K562 (cell line): Measurements from ENCODE around the gene CMIP. TPM values are rescaled to one million over a fixed set of nuclear protein-coding genes. Genes with fewer than 3 reads are reported as not detected.

Experiments used
- ATAC-seq: fragments of 200-7000 bp; cut with Tn5 transposase; 3 replicates; pipeline ENCODE4 v1.9.1; 2020; ENCODE audit warnings: moderate library complexity
- BruUV-seq: library from RNA; stranded (reverse); fragments of 400-500 nt; replicated peaks from 2 replicates; lab custom pipeline; 2021; lab: Mats Ljungman, UMichigan
- CTCF ChIA-PET: fragments of 300-600 bp; formaldehyde crosslinking; extraction: SDS; loops from one replicate; lab custom pipeline; 2021; ENCODE audit warnings: low intra/inter-chr PET ratio; lab: Yijun Ruan, JAX
- POLR2A ChIA-PET: fragments of 300-600, 350-650 bp; sonication (Branson Sonifier 250); formaldehyde crosslinking; extraction: SDS; loops from one replicate; lab custom pipeline; 2021; ENCODE audit warnings: antibody characterized with exemption, inconsistent platforms; lab: Yijun Ruan, JAX
- DNase-seq, 4 experiments: peaks; one replicate each; pipeline versions ENCODE4 v3.0.0 to v3.0.0-alpha.2; 2011 to 2018; ENCODE audit warnings: low spot score in 3 of 4, mixed read lengths in 3 of 4; ENCODE audit errors: extremely low read depth in 1 of 4
- FAIRE-seq: peaks from 2 replicates; lab custom pipeline; 2011; peaks lifted over from hg19 to GRCh38; lab: Jason Lieb, UNC
- H2AFZ ChIP-seq: 2 replicates; pipeline ENCODE4 v1.6.0; 2011; ENCODE audit warnings: low read depth, low read length, control low read depth, inconsistent platforms
- H3K27ac ChIP-seq: fragments of 200-600 bp; 3 replicates; pipeline ENCODE4 v1.8.0; 2011; ENCODE audit warnings: low read depth, mild to moderate bottlenecking, control low read depth, inconsistent platforms, low read length, moderate library complexity, mixed read lengths; ENCODE audit errors: extremely low read depth
- H3K27me3 ChIP-seq, 2 experiments: fragments of 300-600 bp in 1 of 2; 2 replicates in 1 of 2; 3 replicates in 1 of 2; pipeline versions ENCODE4 v1.6.0 to v1.8.0; 2011; ENCODE audit warnings: inconsistent platforms in 2 of 2, low read length in 2 of 2, mild to moderate bottlenecking in 1 of 2, mixed read lengths in 1 of 2, moderate library complexity in 1 of 2; ENCODE audit not compliant: control insufficient read depth in 2 of 2, insufficient read depth in 2 of 2
- H3K36me3 ChIP-seq: fragments of 300-600 bp; 3 replicates; pipeline ENCODE4 v1.8.0; 2011; ENCODE audit warnings: mild to moderate bottlenecking, low read length, inconsistent platforms; ENCODE audit not compliant: control insufficient read depth, insufficient read depth
- H3K4me1 ChIP-seq, 2 experiments: fragments of 200-600 bp in 1 of 2; replicated peaks in 1 of 2; 2 replicates in 1 of 2; 3 replicates in 1 of 2; pipeline versions ENCODE4 v1.5.1 to v1.8.0; 2011; ENCODE audit warnings: inconsistent platforms in 2 of 2, low read length in 2 of 2, mild to moderate bottlenecking in 1 of 2, mixed read lengths in 1 of 2, moderate library complexity in 1 of 2; ENCODE audit not compliant: control insufficient read depth in 2 of 2, insufficient read depth in 2 of 2
- H3K4me2 ChIP-seq: 2 replicates; pipeline ENCODE4 v1.6.1; 2011; ENCODE audit warnings: low read length, control low read depth, inconsistent platforms, mixed read lengths; ENCODE audit not compliant: insufficient read depth
- H3K4me3 ChIP-seq: fragments of 200-600 bp; sonication (generic), shearing (Covaris generic); 2 replicates; pipeline ENCODE4 v1.5.1; 2016; ENCODE audit warnings: control low read depth, inconsistent platforms
- H3K79me2 ChIP-seq: fragments of 200-600 bp; 3 replicates; pipeline ENCODE4 v1.8.0; 2011; ENCODE audit warnings: low read length, inconsistent platforms; ENCODE audit not compliant: control insufficient read depth, insufficient read depth
- H3K9ac ChIP-seq, 2 experiments: 2 replicates each; pipeline versions ENCODE4 v1.6.0 to v1.6.1; 2011; ENCODE audit warnings: low read depth in 2 of 2, low read length in 2 of 2, control low read depth in 1 of 2, inconsistent platforms in 1 of 2, mild to moderate bottlenecking in 1 of 2, mixed read lengths in 1 of 2; ENCODE audit not compliant: insufficient read depth in 1 of 2
- H3K9me1 ChIP-seq: one replicate; pipeline ENCODE4 v1.6.0; 2011; ENCODE audit warnings: inconsistent platforms, mild to moderate bottlenecking, low read length, moderate library complexity; ENCODE audit not compliant: control insufficient read depth, insufficient read depth
- H3K9me3 ChIP-seq: replicated peaks from 2 replicates; pipeline ENCODE4 v1.5.1; 2011; ENCODE audit warnings: low read depth, low read length, inconsistent platforms; ENCODE audit not compliant: control insufficient read depth, insufficient read depth
- H4K20me1 ChIP-seq: replicated peaks from 2 replicates; pipeline ENCODE4 v1.6.1; 2011; ENCODE audit warnings: low read length, inconsistent platforms, mixed read lengths; ENCODE audit not compliant: control insufficient read depth, insufficient read depth
- MYNN ChIP-seq, 2 experiments: sonication (generic); formaldehyde crosslinking in 1 of 2; IDR thresholded peaks; 2 replicates each; pipeline versions ENCODE4 v1.5.0 to v1.6.1; 2016 to 2020; ENCODE audit warnings: antibody characterized with exemption in 1 of 2, missing genetic modification reagents in 1 of 2
- POLR2AphosphoS2 ChIP-seq: IDR thresholded peaks from 2 replicates; pipeline ENCODE4 v1.6.1; 2012; ENCODE audit warnings: low read length, improper control_type of control experiment
- WGBS: fragments of 100-300 bp; shearing (Covaris generic); methylation state at CpG from one replicate; pipeline ENCODE4 v1.1.6; 2016; ENCODE audit warnings: low coverage, mixed read lengths; ENCODE audit not compliant: insufficient coverage; ENCODE audit errors: missing lambda C conversion rate; 5-methylcytosine and 5-hydroxymethylcytosine counted together
- in situ Hi-C: fragments of 300-500 bp; cut with MboI; formaldehyde crosslinking; loops from 4 replicates; pipeline ENCODE4 v1.15.0; 2018; ENCODE audit warnings: inconsistent platforms, mixed read lengths
- intact Hi-C: fragments of 100-400 bp; cut with micrococcal nuclease; formaldehyde crosslinking; loops from 2 replicates; pipeline ENCODE4 v1.14.2; 2022
- polyA plus RNA-seq, 8 experiments: library from polyadenylated mRNA; depleted of rRNA in 4 of 8; stranded (reverse) in 5 of 8; unstranded in 3 of 8; fragments of >200 nt; fragmentation: Nextera tagmentation in 2 of 8; fragmentation: Illumina TruSeq in 1 of 8; extraction: Ambion mirVana in 2 of 8; extraction: Trizol in 1 of 8; gene quantifications; 2 replicates each; pipeline versions ENCODE4 v1.2.1 to v1.2.3, GENCODE V29; 2011 to 2014; ENCODE audit warnings: inconsistent platforms in 1 of 8, missing spikeins in 1 of 8
- total RNA-seq, 7 experiments: library from RNA; depleted of rRNA in 6 of 7; stranded (reverse); fragments of >200 nt in 6 of 7; fragmentation: Illumina TruSeq in 2 of 7; extraction: Trizol in 2 of 7; gene quantifications; 2 replicates each; pipeline versions ENCODE4 v1.2.1 to v1.2.3, GENCODE V29; 2011 to 2021; ENCODE audit warnings: low replicate concordance in 1 of 7

The CMIP gene
- total and polyA plus RNA-seq, 9 of the 15 experiments (the other 6 are each of a cell fraction or from before 2014, with no cell fraction given): 0.94 to 82.5 (median 10.3) TPM

- no peaks in the 10 kb centered on the region for H3K9me3 ChIP-seq
- ChIA-PET POLR2A (interaction anchor here (0.6 to 1.2 kb wide), 2 partner anchors 8 to 302 kb away, joined by 3 to 4 read pairs; no protein-coding TSS in a partner anchor), CTCF (interaction anchor here (0.6 kb wide), 1 partner anchor 15 kb away, joined by 4 read pairs; no protein-coding TSS in a partner anchor)
- no peaks in the 10 kb centered on the region for H3K9me1 ChIP-seq
- 89% methylated on average over 5 of the region's 5 CpGs for WGBS
- no peak overlapping the region for H3K9ac ChIP-seq
- no peaks in the 10 kb centered on the region; the same call in 1 of the 2 replicates for H4K20me1 ChIP-seq
- no peak overlapping the region for H3K4me3 ChIP-seq
- H3K27ac ChIP-seq: no peak overlapping the region
- no peak for ATAC-seq
- no peaks in the 10 kb centered on the region for H3K27me3 ChIP-seq
- intact Hi-C loops: no loop called here
- H3K36me3 ChIP-seq: peaks cover 51% of the 10 kb centered on the region
- BruUV-seq: no TSS peak
- H3K4me2 ChIP-seq: no peak overlapping the region
- peaks cover 0 to 10% of the 10 kb centered on the region in 2 experiments; a peak in 1 of 5 replicates for H3K4me1 ChIP-seq
- FAIRE-seq: no peak
- no peaks in the 10 kb centered on the region for H3K79me2 ChIP-seq
- no peak for TF ChIP-seq MYNN (IDR thresholded peaks at IDR 0.05)
- TF ChIP-seq MYNN (CRISPR knock-in tag; IDR thresholded peaks at IDR 0.05): no peak
- peak; percentile 34; the same call in 1 of the 2 replicates for TF ChIP-seq POLR2AphosphoS2
- DNase-seq: no peak
- H2AFZ ChIP-seq: no peak overlapping the region
- in situ Hi-C loops: no loop called here
Measured at GRCh38 chr16:81702506-81702905, 257.9 kb downstream of the CMIP start.
